Neuronal stem cell (in vitro differentiated cells): ENCODE data around the gene MRTFB.

Experiments
- DNase-seq: peaks from one replicate; pipeline ENCODE4 v3.0.0-alpha.2; 2013; ENCODE audit warnings: low spot score
- H2AFZ ChIP-seq: one replicate; pipeline ENCODE4 v1.6.1; 2013; ENCODE audit warnings: mild to moderate bottlenecking, low read length, inconsistent platforms
- H2AK5ac ChIP-seq: 2 replicates; pipeline ENCODE4 v1.6.1; 2013; ENCODE audit warnings: low read depth, mild to moderate bottlenecking, inconsistent platforms, low read length, moderate library complexity, mixed read lengths
- H2BK120ac ChIP-seq: 2 replicates; pipeline ENCODE4 v1.6.1; 2013; ENCODE audit warnings: low read depth, mild to moderate bottlenecking, inconsistent platforms, low read length, moderate library complexity, mixed read lengths
- H2BK12ac ChIP-seq: one replicate; pipeline ENCODE4 v1.6.1; 2013; ENCODE audit warnings: low read length, inconsistent platforms
- H2BK15ac ChIP-seq: 2 replicates; pipeline ENCODE4 v1.6.1; 2013; ENCODE audit warnings: mild to moderate bottlenecking, low read length, inconsistent platforms, mixed read lengths
- H2BK5ac ChIP-seq: one replicate; pipeline ENCODE4 v1.6.1; 2013; ENCODE audit warnings: inconsistent platforms, mild to moderate bottlenecking, low read length, moderate library complexity
- H3K14ac ChIP-seq: one replicate; pipeline ENCODE4 v1.6.1; 2013; ENCODE audit warnings: low read length, inconsistent platforms
- H3K18ac ChIP-seq: 2 replicates; pipeline ENCODE4 v1.6.1; 2013; ENCODE audit warnings: low read length, inconsistent platforms
- H3K23ac ChIP-seq: 2 replicates; pipeline ENCODE4 v1.6.1; 2013; ENCODE audit warnings: low read depth, mild to moderate bottlenecking, mixed read lengths, low read length, inconsistent platforms; ENCODE audit not compliant: poor library complexity
- H3K27ac ChIP-seq: replicated peaks from 3 replicates; pipeline ENCODE4 v1.5.1; 2013; ENCODE audit warnings: low read length, inconsistent platforms
- H3K27me3 ChIP-seq, 3 experiments: 2 replicates each; pipeline ENCODE4 v1.6.1; 2013; ENCODE audit warnings: low read length in 3 of 3, mild to moderate bottlenecking in 2 of 3, inconsistent platforms in 1 of 3, low read depth in 1 of 3, mixed read lengths in 1 of 3, moderate library complexity in 1 of 3; ENCODE audit not compliant: control insufficient read depth in 3 of 3, insufficient read depth in 3 of 3
- H3K36me3 ChIP-seq, 2 donors: replicated peaks in 1 of 2; 2 replicates each; pipeline ENCODE4 v1.6.1; 2013; ENCODE audit warnings: low read length in 2 of 2; ENCODE audit not compliant: control insufficient read depth in 2 of 2, insufficient read depth in 2 of 2
- H3K4ac ChIP-seq: 2 replicates; pipeline ENCODE4 v1.6.1; 2013; ENCODE audit warnings: inconsistent platforms, mild to moderate bottlenecking, low read length, moderate library complexity
- H3K4me1 ChIP-seq, 2 donors: 1 replicate in 1 of 2; 2 replicates in 1 of 2; pipeline ENCODE4 v1.6.1; 2013; ENCODE audit warnings: low read length in 2 of 2, low read depth in 1 of 2; ENCODE audit not compliant: control insufficient read depth in 2 of 2, insufficient read depth in 1 of 2
- H3K4me2 ChIP-seq: one replicate; pipeline ENCODE4 v1.6.1; 2013; ENCODE audit warnings: mild to moderate bottlenecking, low read length, inconsistent platforms; ENCODE audit not compliant: insufficient read depth, poor library complexity, severe bottlenecking
- H3K4me3 ChIP-seq, 2 donors: 2 replicates each; pipeline ENCODE4 v1.5.1; 2013; ENCODE audit warnings: low read length in 2 of 2, mild to moderate bottlenecking in 2 of 2, inconsistent platforms in 1 of 2, moderate library complexity in 1 of 2
- H3K79me1 ChIP-seq: one replicate; pipeline ENCODE4 v1.6.1; 2013; ENCODE audit warnings: low read depth, mild to moderate bottlenecking, inconsistent platforms, low read length, moderate library complexity
- H3K9ac ChIP-seq: one replicate; pipeline ENCODE4 v1.6.1; 2013; ENCODE audit warnings: mild to moderate bottlenecking, low read depth, low read length, inconsistent platforms; ENCODE audit not compliant: poor library complexity
- H3K9me3 ChIP-seq, 2 donors: replicated peaks in 1 of 2; 2 replicates each; pipeline versions ENCODE3 to v1.6.1; 2013; ENCODE audit warnings: low read length in 2 of 2, mild to moderate bottlenecking in 2 of 2, inconsistent platforms in 1 of 2, low read depth in 1 of 2, mixed read lengths in 1 of 2, moderate library complexity in 1 of 2; ENCODE audit not compliant: control insufficient read depth in 2 of 2, insufficient read depth in 1 of 2
- H4K8ac ChIP-seq: one replicate; pipeline ENCODE4 v1.6.1; 2013; ENCODE audit warnings: low read depth, mild to moderate bottlenecking, inconsistent platforms, low read length, moderate library complexity
- H4K91ac ChIP-seq: one replicate; pipeline ENCODE4 v1.6.1; 2013; ENCODE audit warnings: low read length, low read depth, mild to moderate bottlenecking, inconsistent platforms; ENCODE audit not compliant: poor library complexity
- WGBS, 2 donors: extraction: QIAGEN DNeasy Blood & Tissue Kit; methylation state at CpG; one replicate each; pipeline ENCODE4 v1.1.7; 2013; ENCODE audit warnings: missing lambda C conversion rate in 2 of 2, mixed read lengths in 1 of 2; ENCODE audit not compliant: insufficient read length in 2 of 2, insufficient replicate concordance in 1 of 2; ENCODE audit errors: extremely low coverage in 2 of 2; 5-methylcytosine and 5-hydroxymethylcytosine counted together

Gene MRTFB

DNA sequence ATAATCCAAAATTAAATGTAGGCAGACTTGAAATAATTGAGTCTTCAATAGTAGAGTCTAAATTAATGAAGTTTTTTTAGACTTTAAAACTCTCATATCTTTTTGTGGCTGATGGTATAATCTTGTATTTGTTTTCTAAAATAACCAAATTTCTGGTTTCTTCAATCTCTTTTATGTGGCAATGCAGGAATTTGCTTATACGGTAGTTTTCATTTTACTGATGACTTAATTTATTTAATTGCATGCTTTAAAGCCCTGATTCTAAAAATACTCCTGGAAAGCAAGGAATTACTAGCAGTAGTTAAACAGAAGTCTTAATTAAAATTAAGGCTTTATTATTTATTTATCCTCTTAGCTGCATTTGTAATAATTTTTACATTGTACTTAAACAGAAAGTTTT, 15.4 kb downstream of the MRTFB start:
- Histone ChIP-seq H3K4me1 (no peaks in the 10 kb centered on the region), H2BK120ac (no peak overlapping the region), H3K14ac (no peak overlapping the region), H3K9ac (no peak overlapping the region), H2AK5ac (no peak overlapping the region), H2BK5ac (no peak overlapping the region), H2BK15ac (no peak overlapping the region), H3K4me3 (no peak overlapping the region), H3K36me3 (peaks cover 2 to 28% of the 10 kb centered on the region in 2 donors), H3K23ac (no peak overlapping the region), H2BK12ac (no peak overlapping the region), H3K4me2 (no peak overlapping the region), H3K27ac (no peak overlapping the region), H3K79me1 (peaks cover 3% of the 10 kb centered on the region), H3K18ac (no peak overlapping the region), H3K27me3 (no peaks in the 10 kb centered on the region), H4K8ac (no peak overlapping the region), H3K4ac (no peak overlapping the region), H2AFZ (no peak overlapping the region), H4K91ac (no peak overlapping the region), H3K9me3 (no peaks in the 10 kb centered on the region)
- DNase-seq: no peak
- no CpG with 5 or more reads among the region's 1 CpG for WGBS, 2 donors

DNA sequence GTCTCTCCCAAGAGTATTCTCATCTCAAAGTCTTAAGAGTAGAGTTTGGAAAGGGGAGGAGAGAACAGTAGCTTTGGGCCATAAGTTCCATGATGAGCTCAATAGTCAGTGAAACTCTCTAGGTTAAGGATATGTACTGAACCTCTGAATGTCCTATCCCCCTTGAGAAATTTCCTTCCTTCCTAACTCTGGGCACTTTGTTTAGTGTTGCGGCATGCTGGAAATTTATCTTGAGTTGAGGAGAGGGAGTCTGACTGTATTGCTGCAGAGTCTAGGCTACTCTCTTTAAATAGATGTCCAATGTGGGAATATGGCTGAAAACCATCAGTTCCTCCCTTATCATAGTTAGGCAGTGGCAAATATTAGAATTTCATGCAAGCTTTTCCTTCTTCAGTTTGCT, 16.1 kb downstream of the MRTFB start:
- no peak for DNase-seq
- H3K9me3 ChIP-seq: no peaks in the 10 kb centered on the region
- H2AFZ ChIP-seq: no peak overlapping the region
- H3K4me1 ChIP-seq: no peaks in the 10 kb centered on the region
- H2BK5ac ChIP-seq: no peak overlapping the region
- H2AK5ac ChIP-seq: no peak overlapping the region
- no peak overlapping the region for H4K91ac ChIP-seq
- no peak overlapping the region for H2BK15ac ChIP-seq
- H3K18ac ChIP-seq: no peak overlapping the region
- H3K9ac ChIP-seq: no peak overlapping the region
- H2BK12ac ChIP-seq: no peak overlapping the region
- H3K4ac ChIP-seq: no peak overlapping the region
- H3K4me2 ChIP-seq: no peak overlapping the region
- H4K8ac ChIP-seq: no peak overlapping the region
- H3K27ac ChIP-seq: no peak overlapping the region
- no peak overlapping the region for H2BK120ac ChIP-seq
- no peaks in the 10 kb centered on the region for H3K27me3 ChIP-seq
- H3K79me1 ChIP-seq: peaks cover 3% of the 10 kb centered on the region
- no peak overlapping the region for H3K4me3 ChIP-seq
- H3K23ac ChIP-seq: no peak overlapping the region
- no CpG with 5 or more reads among the region's 1 CpG for WGBS, 2 donors
- H3K14ac ChIP-seq: no peak overlapping the region
- peaks cover 2 to 20% of the 10 kb centered on the region in 2 donors for H3K36me3 ChIP-seq

DNA sequence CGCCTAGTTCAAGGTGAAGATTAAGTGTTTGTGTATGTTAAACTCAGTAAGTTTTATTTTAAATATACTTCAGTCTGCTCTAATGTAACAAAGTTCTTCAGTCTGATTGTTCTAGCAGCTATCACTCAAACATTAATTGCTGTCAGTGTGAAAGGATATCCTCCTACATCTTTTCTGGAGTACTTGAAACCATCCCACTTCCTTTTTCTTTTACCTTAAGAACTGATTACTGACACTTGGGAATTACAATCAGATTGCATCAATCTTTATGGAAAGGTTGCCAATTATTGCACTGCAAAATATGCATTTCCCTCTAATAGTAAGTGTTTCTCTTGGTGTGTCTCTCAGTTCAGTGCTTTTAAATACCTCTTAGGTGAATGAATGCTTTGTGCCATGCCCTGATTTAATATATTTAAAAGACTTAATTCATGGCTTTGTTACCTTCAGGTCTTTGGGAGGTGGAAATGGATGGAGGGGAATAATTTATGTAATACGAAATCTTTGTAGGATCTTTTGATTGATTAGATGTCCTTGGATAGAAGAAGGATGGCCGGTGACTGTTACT, 16.6 kb downstream of the MRTFB start:
- 100% methylated on average over 1 of the region's 3 CpGs; no CpG with 5 or more reads in 1 of the 2 donors for WGBS, 2 donors
- Histone ChIP-seq H3K18ac (no peak overlapping the region), H3K36me3 (peaks cover 2 to 16% of the 10 kb centered on the region in 2 donors), H3K23ac (no peak overlapping the region), H3K4me3 (no peak overlapping the region), H3K27ac (no peak overlapping the region), H2BK120ac (no peak overlapping the region), H4K8ac (no peak overlapping the region), H3K4me1 (no peaks in the 10 kb centered on the region), H2AFZ (no peak overlapping the region), H4K91ac (no peak overlapping the region), H3K14ac (no peak overlapping the region), H2BK12ac (no peak overlapping the region), H2BK15ac (no peak overlapping the region), H3K4me2 (no peak overlapping the region), H2BK5ac (no peak overlapping the region), H3K4ac (no peak overlapping the region), H3K9me3 (no peaks in the 10 kb centered on the region), H3K79me1 (peaks cover 3% of the 10 kb centered on the region), H3K9ac (no peak overlapping the region), H2AK5ac (no peak overlapping the region), H3K27me3 (no peaks in the 10 kb centered on the region)
- DNase-seq: no peak

DNA sequence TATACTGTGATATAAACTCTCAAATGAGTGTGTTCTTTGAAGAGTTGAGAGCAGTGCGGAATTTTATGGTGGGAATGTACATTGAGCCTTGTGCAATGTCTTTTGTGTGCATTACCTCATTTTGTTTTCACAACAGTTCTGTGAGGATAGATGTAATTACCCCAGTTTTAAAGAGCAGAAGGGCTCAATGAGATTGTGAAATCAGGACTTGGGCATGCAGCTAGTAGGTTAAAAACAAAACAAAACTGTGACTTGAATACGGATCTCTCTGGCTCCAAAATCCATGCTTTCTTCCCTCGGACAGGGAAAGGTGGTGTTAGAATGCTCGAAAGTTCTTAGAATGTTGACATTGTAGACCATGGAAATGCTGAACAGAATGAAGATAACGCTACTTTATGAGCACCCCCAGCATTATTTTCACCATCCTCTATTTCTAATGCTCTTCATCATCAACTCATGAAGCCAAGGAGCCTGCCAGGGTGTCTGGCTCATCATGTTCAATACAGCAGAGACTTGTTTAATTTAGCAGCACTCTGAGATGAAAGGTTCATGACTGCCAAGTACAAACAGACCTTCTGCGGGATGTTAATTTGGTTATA, 17.1 kb downstream of the MRTFB start:
- Histone ChIP-seq H3K27ac (no peak overlapping the region), H2AFZ (no peak overlapping the region), H3K9me3 (no peaks in the 10 kb centered on the region), H4K8ac (no peak overlapping the region), H3K36me3 (peaks cover 2 to 13% of the 10 kb centered on the region in 2 donors), H3K4me2 (no peak overlapping the region), H3K27me3 (no peaks in the 10 kb centered on the region), H3K9ac (no peak overlapping the region), H4K91ac (no peak overlapping the region), H2AK5ac (no peak overlapping the region), H3K4me3 (no peak overlapping the region), H2BK120ac (no peak overlapping the region), H3K23ac (no peak overlapping the region), H2BK12ac (no peak overlapping the region), H3K18ac (no peak overlapping the region), H2BK5ac (no peak overlapping the region), H3K79me1 (peaks cover 3% of the 10 kb centered on the region), H2BK15ac (no peak overlapping the region), H3K14ac (no peak overlapping the region), H3K4ac (no peak overlapping the region), H3K4me1 (no peaks in the 10 kb centered on the region)
- no CpG with 5 or more reads among the region's 6 CpGs for WGBS, 2 donors
- no peak for DNase-seq
